HG03159 (cell line): Measurements from ENCODE around the gene NUF2.
"Not testable (repeated sequence)": the region's sequence is repeated elsewhere in the genome, so short reads cannot be mapped to it uniquely, and the experiment has no call there.

Experiments used
- ATAC-seq: cut with Tn5 transposase; IDR thresholded peaks from one replicate; pipeline ENCODE4 v1.9.1; 2021; ENCODE audit warnings: mild to moderate bottlenecking, moderate library complexity; ENCODE audit not compliant: unreplicated experiment

NUF2 gene

GRCh38 chr1:163331116-163331515 lies 9.4 kb downstream of the NUF2 start:
- no peak for ATAC-seq

- ATAC-seq: no peak
Observed at GRCh38 chr1:163335216-163335615, 13.5 kb downstream of the NUF2 start.

- ATAC-seq: no peak
Observed at GRCh38 chr1:163337631-163338030, 15.9 kb downstream of the NUF2 start.

GRCh38 chr1:163346326-163346870 lies 24.6 kb downstream of the NUF2 start:
- no peak for ATAC-seq

GRCh38 chr1:163347106-163347505 lies 25.4 kb downstream of the NUF2 start:
- no peak for ATAC-seq

GRCh38 chr1:163351912-163352311 lies 30.2 kb downstream of the NUF2 start:
- ATAC-seq: no peak

- ATAC-seq: no peak
Observed at GRCh38 chr1:163357378-163357777, 35.6 kb downstream of the NUF2 start.

GRCh38 chr1:163358172-163358571 lies 36.4 kb downstream of the NUF2 start:
- not testable (repeated sequence) for ATAC-seq

- no peak for ATAC-seq
Observed at GRCh38 chr1:163361123-163361934, 39.6 kb downstream of the NUF2 start.

- no peak for ATAC-seq
Observed at GRCh38 chr1:163365186-163365585, 43.4 kb downstream of the NUF2 start.

GRCh38 chr1:163366555-163366954 lies 44.8 kb downstream of the NUF2 start:
- ATAC-seq: no peak

- ATAC-seq: no peak
Observed at GRCh38 chr1:163367721-163368120, 46.0 kb downstream of the NUF2 start.

GRCh38 chr1:163372576-163372975 lies 50.8 kb downstream of the NUF2 start:
- no peak for ATAC-seq

- ATAC-seq: no peak
Observed at GRCh38 chr1:163378554-163378953, 56.8 kb downstream of the NUF2 start.

GRCh38 chr1:163379801-163380200 lies 58.0 kb downstream of the NUF2 start:
- ATAC-seq: no peak

GRCh38 chr1:163381487-163382184 lies 59.9 kb downstream of the NUF2 start:
- ATAC-seq: no peak

- no peak for ATAC-seq
Observed at GRCh38 chr1:163382395-163382794, 60.6 kb downstream of the NUF2 start.

GRCh38 chr1:163387146-163387545 lies 65.4 kb downstream of the NUF2 start:
- no peak for ATAC-seq

- no peak for ATAC-seq
Observed at GRCh38 chr1:163388970-163389369, 67.2 kb downstream of the NUF2 start.

GRCh38 chr1:163395790-163396189 lies 74.0 kb downstream of the NUF2 start:
- no peak for ATAC-seq

GRCh38 chr1:163397451-163398200 lies 75.9 kb downstream of the NUF2 start:
- ATAC-seq: no peak
